Mucosa of descending colon (tissue), 3 donors: ENCODE data around the gene SMG5. TPM values are rescaled to one million over a fixed set of nuclear protein-coding genes. Genes with fewer than 3 reads are reported as not detected.
"Not testable (repeated sequence)": the region's sequence is repeated elsewhere in the genome, so short reads cannot be mapped to it uniquely, and the experiment has no call there.

Experiments used
- ATAC-seq: fragments of 200-7000 bp; cut with Tn5 transposase; one replicate; pipeline ENCODE4 v1.9.1; 2020; ENCODE audit warnings: mild to moderate bottlenecking, moderate library complexity
- DNase-seq, 3 donors: peaks; one replicate each; pipeline ENCODE4 v3.0.0-alpha.2; 2020
- H3K36me3 ChIP-seq: fragments of 200-600 bp; one replicate; pipeline ENCODE4 v1.8.0; 2021; ENCODE audit warnings: low read depth, mild to moderate bottlenecking
- H3K4me1 ChIP-seq: fragments of 200-600 bp; one replicate; pipeline ENCODE4 v1.8.0; 2021; ENCODE audit warnings: low read depth, mild to moderate bottlenecking
- H3K4me3 ChIP-seq: fragments of 200-600 bp; one replicate; pipeline ENCODE4 v1.8.0; 2021; ENCODE audit warnings: mild to moderate bottlenecking
- H3K9me3 ChIP-seq: fragments of 200-600 bp; one replicate; pipeline ENCODE4 v1.8.0; 2021; ENCODE audit warnings: mild to moderate bottlenecking
- CTCF ChIP-seq: fragments of 200-600 bp; IDR thresholded peaks from one replicate; pipeline ENCODE4 v1.8.0; 2022; ENCODE audit warnings: antibody characterized with exemption, mild to moderate bottlenecking
- intact Hi-C, 2 donors: fragments of 100-400 bp; cut with DNase I in 1 of 2; cut with micrococcal nuclease in 1 of 2; formaldehyde crosslinking; loops; one replicate each; pipeline versions ENCODE4 v1.11.0 to v1.11.1; 2022; cut with DNase I, micrococcal nuclease
- long read RNA-seq, 2 donors: library from polyadenylated mRNA; unstranded; transcript quantifications; one replicate each; pipeline ENCODE4 v2.0.0, GENCODE V29; 2019 to 2021
- total RNA-seq, 3 donors: library from RNA; stranded (reverse); fragmentation: NEBNext Ultra II Directional in 2 of 3; extraction: Animal tissue kit (Norgen Biotek cat#: 25700) in 2 of 3; gene quantifications; one replicate each; pipeline versions ENCODE4 v1.2.1 to v1.2.4, GENCODE V29; 2021 to 2023
- donor health status: DM: no; HTN: no; CAD: no; lungs with moderate emphysema.
- donor health status: DM: no; HTN: no; CAD: no.
- donor health status: DM: no; HTN: yes; CAD: no.

Gene SMG5
- total RNA-seq, result 10 to 100 TPM; 72.9 to 89.5 (median 81.1) TPM
- long read RNA-seq, donor 1, full-length matches to known transcripts, result 30 of 117 reads
- long read RNA-seq, donor 1, partial matches to known transcripts, result 58 of 117 reads
- long read RNA-seq, donor 1, other reads (novel, unspliced or antisense), result 29 of 117 reads
- long read RNA-seq, donor 2, full-length matches to known transcripts, result 5 of 12 reads
- long read RNA-seq, donor 2, partial matches to known transcripts, result 3 of 12 reads
- long read RNA-seq, donor 2, other reads (novel, unspliced or antisense), result 4 of 12 reads

- intact Hi-C loops, result no loop called here
- DNase-seq (peak; percentile 96 to 97 (median 97)), ATAC-seq (peak; percentile 94)
- TF ChIP-seq CTCF, result no peak
- H3K9me3 ChIP-seq, result no peaks in the 10 kb centered on the region
- peak within 1 kb of the TSS; percentile 77 for H3K4me3 ChIP-seq
- no peaks in the 10 kb centered on the region for H3K36me3 ChIP-seq
- H3K4me1 ChIP-seq, result peaks cover 21% of the 10 kb centered on the region
Observed at GRCh38 chr1:156282479-156283222, at the start of gene SMG5. Gene SMG5 (minus strand): TSS chr1:156282825. CDS start chr1:156282680, 145 bp downstream.

- peaks cover 13% of the 10 kb centered on the region for H3K36me3 ChIP-seq
- H3K4me1 ChIP-seq, H3K9me3 ChIP-seq, intact Hi-C loops, DNase-seq, H3K4me3 ChIP-seq, ATAC-seq: not testable (repeated sequence)
Observed at GRCh38 chr1:156323179-156323578, 40.6 kb upstream of the SMG5 start.

GRCh38 chr1:156320560-156320959, 37.9 kb upstream of the SMG5 start:
- ATAC-seq, result no peak
- peaks cover 30% of the 10 kb centered on the region for H3K36me3 ChIP-seq
- H3K4me1 ChIP-seq, result no peaks in the 10 kb centered on the region
- no peak overlapping the region for H3K4me3 ChIP-seq
- no peaks in the 10 kb centered on the region for H3K9me3 ChIP-seq
- no peak for DNase-seq
- intact Hi-C loops, result no loop called here
- no peak for TF ChIP-seq CTCF

GRCh38 chr1:156319664-156320063, 37.0 kb upstream of the SMG5 start:
- H3K36me3 ChIP-seq, result peaks cover 33% of the 10 kb centered on the region
- H3K4me1 ChIP-seq, result no peaks in the 10 kb centered on the region
- ATAC-seq (no peak), DNase-seq (peak in 1 of 3 donors; percentile 38)
- H3K4me3 ChIP-seq, result no peak overlapping the region
- TF ChIP-seq CTCF, result no peak
- no peaks in the 10 kb centered on the region for H3K9me3 ChIP-seq
- intact Hi-C loops, result no loop called here

- no peak for DNase-seq
- no peak for ATAC-seq
- Histone ChIP-seq H3K36me3 (peaks cover 34% of the 10 kb centered on the region), H3K9me3 (no peaks in the 10 kb centered on the region), H3K4me3 (no peak overlapping the region), H3K4me1 (no peaks in the 10 kb centered on the region)
- no peak for TF ChIP-seq CTCF
- intact Hi-C loops, result no loop called here
Observed at GRCh38 chr1:156316909-156317308, 34.3 kb upstream of the SMG5 start.

GRCh38 chr1:156310962-156311361, 28.3 kb upstream of the SMG5 start:
- ATAC-seq (peak; percentile 25), DNase-seq (no peak)
- intact Hi-C loops, result no loop called here
- peaks cover 15% of the 10 kb centered on the region for H3K36me3 ChIP-seq
- H3K4me1 ChIP-seq, result no peaks in the 10 kb centered on the region
- H3K9me3 ChIP-seq, result no peaks in the 10 kb centered on the region
- no peak overlapping the region for H3K4me3 ChIP-seq
- TF ChIP-seq CTCF, result no peak
